PC-3 (cell line): Measurements from ENCODE around the gene TTC32. TPM values are rescaled to one million over a fixed set of nuclear protein-coding genes. Genes with fewer than 3 reads are reported as not detected.

Source experiments
- ATAC-seq: fragments of 200-7000 bp; cut with Tn5 transposase; 2 replicates; pipeline ENCODE4 v1.9.1; 2020; ENCODE audit warnings: mild to moderate bottlenecking, moderate library complexity
- BruUV-seq: library from RNA; stranded (reverse); fragments of 400-500 nt; replicated peaks from 2 replicates; lab custom pipeline; 2021; lab: Mats Ljungman, UMichigan
- CTCF ChIA-PET: fragments of 300-600 bp; sonication (Branson Sonifier 250); formaldehyde crosslinking; loops from one replicate; lab custom pipeline; 2022; ENCODE audit warnings: antibody characterized with exemption; lab: Charles Lee
- POLR2A ChIA-PET: fragments of 300-600 bp; sonication (Branson Sonifier 250); formaldehyde crosslinking; loops from one replicate; lab custom pipeline; 2022; ENCODE audit warnings: antibody characterized with exemption; ENCODE audit not compliant: unreplicated experiment; lab: Charles Lee
- DNase-seq: peaks from one replicate; pipeline ENCODE4 v3.0.0-alpha.2; 2015
- H2AFZ ChIP-seq: fragments of 300-600 bp; sonication (generic); 2 replicates; pipeline ENCODE4 v1.6.0; 2016; ENCODE audit warnings: antibody characterized with exemption, low read length
- H3F3A ChIP-seq: fragments of 300-600 bp; sonication (generic); one replicate; pipeline ENCODE4 v1.6.0; 2017; ENCODE audit warnings: antibody characterized with exemption, low read length, control low read depth, mild to moderate bottlenecking; ENCODE audit not compliant: unreplicated experiment
- H3K27ac ChIP-seq: fragments of 300-600 bp; sonication (generic); 2 replicates; pipeline ENCODE4 v1.5.1; 2016; ENCODE audit warnings: mild to moderate bottlenecking, low read length
- H3K27me3 ChIP-seq: fragments of 300-600 bp; sonication (generic); 2 replicates; pipeline ENCODE4 v1.6.1; 2016; ENCODE audit warnings: low read length, mixed read lengths
- H3K36me3 ChIP-seq: fragments of 300-600 bp; sonication (generic); 2 replicates; pipeline ENCODE4 v1.6.1; 2016; ENCODE audit warnings: low read depth, mixed run types, low read length, mixed read lengths
- H3K4me1 ChIP-seq: fragments of 300-600 bp; sonication (generic); 2 replicates; pipeline ENCODE4 v1.5.1; 2016; ENCODE audit warnings: low read length; ENCODE audit not compliant: insufficient read depth
- H3K4me2 ChIP-seq: fragments of 300-600 bp; sonication (generic); 2 replicates; pipeline ENCODE4 v1.6.0; 2016; ENCODE audit warnings: low read length
- H3K4me3 ChIP-seq: fragments of 300-600 bp; sonication (generic); 2 replicates; pipeline ENCODE4 v1.5.1; 2016; ENCODE audit warnings: mild to moderate bottlenecking, low read length, mixed read lengths
- H3K79me2 ChIP-seq: fragments of 300-600 bp; sonication (generic); 2 replicates; pipeline ENCODE4 v1.6.1; 2017; ENCODE audit warnings: low read length, mixed read lengths
- H3K9ac ChIP-seq: fragments of 300-600 bp; sonication (generic); 2 replicates; pipeline ENCODE4 v1.6.0; 2016; ENCODE audit warnings: mild to moderate bottlenecking, low read length
- H3K9me2 ChIP-seq: fragments of 300-600 bp; sonication (generic); replicated peaks from 2 replicates; pipeline ENCODE4 v1.6.1; 2016; ENCODE audit warnings: mixed run types, low read length, mixed read lengths
- H3K9me3 ChIP-seq: fragments of 300-600 bp; sonication (generic); 2 replicates; pipeline ENCODE4 v1.6.1; 2016; ENCODE audit warnings: low read length, mixed read lengths
- H4K20me1 ChIP-seq: fragments of 300-600 bp; sonication (generic); 2 replicates; pipeline ENCODE4 v1.6.1; 2016; ENCODE audit warnings: low read length, mixed read lengths
- EZH2 ChIP-seq: fragments of 300-600 bp; sonication (generic); IDR thresholded peaks from one replicate; pipeline ENCODE4 v1.6.1; 2017; ENCODE audit warnings: antibody characterized with exemption, mild to moderate bottlenecking, low read length; ENCODE audit not compliant: unreplicated experiment
- EZH2phosphoT487 ChIP-seq: fragments of 300-600 bp; sonication (generic); IDR thresholded peaks from 2 replicates; pipeline ENCODE4 v1.6.1; 2018; ENCODE audit warnings: mild to moderate bottlenecking, antibody characterized with exemption, low read length, borderline replicate concordance
- intact Hi-C: fragments of 100-400 bp; cut with micrococcal nuclease; formaldehyde crosslinking; loops from 2 replicates; pipeline ENCODE4 v1.9.0; 2023
- total RNA-seq: library from RNA; depleted of rRNA; stranded (reverse); fragments of >200 nt; gene quantifications from 2 replicates; pipeline ENCODE4 v1.2.3, GENCODE V29; 2014
- TF ChIP-seq, protein P1 (sequence below): fragments of 300-600 bp; sonication (generic); conservative IDR thresholded peaks from 2 replicates; pipeline ENCODE4 v1.5.1; 2017; ENCODE audit warnings: antibody characterized with exemption, low read depth, mild to moderate bottlenecking, low read length

The TTC32 gene
- total RNA-seq, 1 experiment from 2014 or later, result 10.0 TPM

DNA sequence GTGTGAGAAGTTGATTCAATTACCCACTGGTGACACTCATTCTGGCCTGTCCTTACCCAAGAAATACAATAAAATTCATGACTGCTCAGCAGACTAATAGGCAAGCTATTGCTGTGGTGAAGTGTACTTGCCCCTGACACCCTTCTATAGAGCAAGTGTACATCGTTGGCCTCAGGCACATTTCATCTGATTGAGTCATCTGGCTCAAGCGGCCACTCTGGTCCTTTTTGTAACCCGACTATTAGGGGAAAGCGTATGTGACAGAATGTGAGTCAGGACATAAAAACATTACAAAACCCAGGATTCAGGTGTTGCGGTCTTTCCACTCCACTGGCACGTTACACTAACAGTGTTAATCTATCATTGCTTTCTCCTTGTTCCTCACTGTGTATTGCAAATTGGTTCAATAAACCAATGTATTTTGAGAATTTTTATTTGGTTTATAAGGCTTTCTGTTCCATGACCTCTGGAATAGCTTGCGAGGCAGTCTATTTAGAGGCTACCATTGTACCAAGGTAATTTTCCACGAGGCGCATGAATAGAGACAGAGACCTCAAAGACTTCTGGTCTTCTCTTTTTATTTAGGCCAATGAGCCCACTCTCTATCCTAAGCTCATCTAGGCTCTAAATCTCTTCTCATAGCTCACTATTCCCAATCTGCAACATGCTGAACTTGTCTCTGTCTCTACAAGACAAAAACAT lies 10.2 kb upstream of the TTC32 start:
- POLR2A ChIA-PET, result interaction anchor here (0.6 to 1.1 kb wide), 4 partner anchors 11 to 300 kb away, joined by 3 to 22 read pairs (median 3); no protein-coding TSS in a partner anchor
- CTCF ChIA-PET, result interaction anchor here (0.5 kb wide), 1 partner anchor 21 kb away, joined by 4 read pairs; no protein-coding TSS in a partner anchor
- Histone ChIP-seq H3K36me3 (0 out of 2 replicates have a peak, but pooled peaks cover 4% of the 10 kb centered on the region), H3K4me1 (peaks cover 32% of the 10 kb centered on the region), H3K9me2 (no peaks in the 10 kb centered on the region), H3K9ac (no peak overlapping the region), H3F3A (peaks cover 4% of the 10 kb centered on the region), H4K20me1 (no peaks in the 10 kb centered on the region), H3K4me3 (0 out of 2 replicates have a peak overlapping the region, but pooled peaks have one; percentile 6), H3K4me2 (peak overlapping the region; percentile 57), H2AFZ (no peak overlapping the region), H3K27ac (peak overlapping the region; percentile 71), H3K9me3 (no peaks in the 10 kb centered on the region), H3K79me2 (no peaks in the 10 kb centered on the region), H3K27me3 (no peaks in the 10 kb centered on the region)
- TF ChIP-seq, protein P1, sequence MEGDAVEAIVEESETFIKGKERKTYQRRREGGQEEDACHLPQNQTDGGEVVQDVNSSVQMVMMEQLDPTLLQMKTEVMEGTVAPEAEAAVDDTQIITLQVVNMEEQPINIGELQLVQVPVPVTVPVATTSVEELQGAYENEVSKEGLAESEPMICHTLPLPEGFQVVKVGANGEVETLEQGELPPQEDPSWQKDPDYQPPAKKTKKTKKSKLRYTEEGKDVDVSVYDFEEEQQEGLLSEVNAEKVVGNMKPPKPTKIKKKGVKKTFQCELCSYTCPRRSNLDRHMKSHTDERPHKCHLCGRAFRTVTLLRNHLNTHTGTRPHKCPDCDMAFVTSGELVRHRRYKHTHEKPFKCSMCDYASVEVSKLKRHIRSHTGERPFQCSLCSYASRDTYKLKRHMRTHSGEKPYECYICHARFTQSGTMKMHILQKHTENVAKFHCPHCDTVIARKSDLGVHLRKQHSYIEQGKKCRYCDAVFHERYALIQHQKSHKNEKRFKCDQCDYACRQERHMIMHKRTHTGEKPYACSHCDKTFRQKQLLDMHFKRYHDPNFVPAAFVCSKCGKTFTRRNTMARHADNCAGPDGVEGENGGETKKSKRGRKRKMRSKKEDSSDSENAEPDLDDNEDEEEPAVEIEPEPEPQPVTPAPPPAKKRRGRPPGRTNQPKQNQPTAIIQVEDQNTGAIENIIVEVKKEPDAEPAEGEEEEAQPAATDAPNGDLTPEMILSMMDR, result no peak
- TF ChIP-seq EZH2phosphoT487 (no peak), EZH2 (no peak)
- BruUV-seq, result TSS peak; percentile 99
- intact Hi-C loops, result loop anchor here (1.0 to 5.0 kb wide), 3 partner anchors 21 to 140 kb away; partner anchors contain the start of gene LAPTM4A
- ATAC-seq (peak; percentile 97), DNase-seq (peak; percentile 99)

DNA sequence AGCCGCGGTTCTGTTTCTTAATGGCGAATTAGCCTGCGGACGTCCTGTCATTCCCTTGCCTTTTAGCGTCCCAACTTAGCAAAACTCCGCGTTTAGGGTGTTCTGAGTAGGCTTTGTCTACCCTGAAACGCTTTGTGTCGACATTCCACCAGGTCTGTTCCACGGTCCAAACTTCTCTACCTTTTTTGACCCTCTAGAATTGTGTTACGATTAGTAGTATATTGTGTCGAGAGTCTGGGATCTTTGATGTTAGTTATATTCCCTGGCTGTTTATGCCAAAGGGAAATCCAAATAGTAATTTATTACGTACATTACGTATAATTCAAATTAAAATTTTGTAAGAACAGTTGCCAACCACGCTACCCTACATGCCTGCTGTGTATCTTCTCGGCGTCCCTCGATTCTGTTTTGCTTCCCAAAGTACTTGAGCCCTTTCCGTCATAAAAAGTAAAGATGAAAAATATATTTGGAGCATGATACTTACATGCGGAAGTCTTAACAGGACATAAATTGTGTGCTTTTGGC lies 495 bp upstream of the TTC32 start:
- H3K36me3 ChIP-seq, result no peaks in the 10 kb centered on the region
- peaks cover 28% of the 10 kb centered on the region for H3K4me1 ChIP-seq
- H3K4me2 ChIP-seq, result peak overlapping the region; percentile 98
- ATAC-seq (no peak), DNase-seq (no peak)
- no peaks in the 10 kb centered on the region for H3K9me3 ChIP-seq
- H4K20me1 ChIP-seq, result no peaks in the 10 kb centered on the region
- intact Hi-C loops, result loop anchor here (1.0 to 5.0 kb wide), 3 partner anchors 31 to 195 kb away; no protein-coding TSS in a partner anchor
- peak overlapping the region; percentile 85 for H3K4me3 ChIP-seq
- no peaks in the 10 kb centered on the region for H3K27me3 ChIP-seq
- no peaks in the 10 kb centered on the region for H3K9me2 ChIP-seq
- peaks cover 42% of the 10 kb centered on the region for H3K79me2 ChIP-seq
- BruUV-seq, result no TSS peak
- H3K27ac ChIP-seq, result peak overlapping the region; percentile 89
- peak overlapping the region; percentile 95 for H2AFZ ChIP-seq
- ChIA-PET CTCF (interaction anchor here (0.6 kb wide), 1 partner anchor 108 kb away, joined by 3 read pairs; no protein-coding TSS in a partner anchor), POLR2A (no interaction called here)
- H3K9ac ChIP-seq, result peak overlapping the region; percentile 96
- TF ChIP-seq, protein P1, result no peak
- no peak for TF ChIP-seq EZH2phosphoT487
- TF ChIP-seq EZH2, result no peak
- no peaks in the 10 kb centered on the region for H3F3A ChIP-seq
